ENCODE data around the gene NXF2B.
"Not testable (repeated sequence)": the region's sequence is repeated elsewhere in the genome, so short reads cannot be mapped to it uniquely, and the experiment has no call there.

The NXF2B gene, protein sequence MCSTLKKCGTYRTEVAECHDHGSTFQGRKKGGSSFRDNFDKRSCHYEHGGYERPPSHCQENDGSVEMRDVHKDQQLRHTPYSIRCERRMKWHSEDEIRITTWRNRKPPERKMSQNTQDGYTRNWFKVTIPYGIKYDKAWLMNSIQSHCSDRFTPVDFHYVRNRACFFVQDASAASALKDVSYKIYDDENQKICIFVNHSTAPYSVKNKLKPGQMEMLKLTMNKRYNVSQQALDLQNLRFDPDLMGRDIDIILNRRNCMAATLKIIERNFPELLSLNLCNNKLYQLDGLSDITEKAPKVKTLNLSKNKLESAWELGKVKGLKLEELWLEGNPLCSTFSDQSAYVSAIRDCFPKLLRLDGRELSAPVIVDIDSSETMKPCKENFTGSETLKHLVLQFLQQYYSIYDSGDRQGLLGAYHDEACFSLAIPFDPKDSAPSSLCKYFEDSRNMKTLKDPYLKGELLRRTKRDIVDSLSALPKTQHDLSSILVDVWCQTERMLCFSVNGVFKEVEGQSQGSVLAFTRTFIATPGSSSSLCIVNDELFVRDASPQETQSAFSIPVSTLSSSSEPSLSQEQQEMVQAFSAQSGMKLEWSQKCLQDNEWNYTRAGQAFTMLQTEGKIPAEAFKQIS

DNA sequence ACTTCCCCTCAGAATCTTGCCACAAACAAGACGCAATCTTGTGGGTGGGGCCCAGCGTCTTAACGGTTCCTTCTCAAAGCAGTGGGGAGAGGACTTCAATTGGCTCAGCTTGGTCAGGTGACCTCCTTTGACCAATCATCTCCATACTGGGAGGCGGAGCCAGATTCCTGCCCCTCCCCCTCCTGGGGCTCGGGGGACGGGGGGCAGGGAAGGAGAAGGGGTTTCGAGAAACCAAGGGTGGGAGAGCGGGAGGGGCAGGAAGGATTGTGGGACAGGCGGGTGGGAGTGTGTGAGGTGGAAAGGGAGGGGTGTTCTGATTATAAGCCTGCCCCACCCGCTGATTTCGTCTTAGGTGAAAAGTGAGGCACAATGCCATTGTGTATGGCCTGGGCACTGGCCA is at the start of gene NXF2B:
Gene NXF2B, minus strand, starts transcription at position 101 of the 400 bp plus-strand sequence. CDS start 59,972 bp downstream, outside the sequence.
- DNase-seq, result not testable (repeated sequence)

DNA sequence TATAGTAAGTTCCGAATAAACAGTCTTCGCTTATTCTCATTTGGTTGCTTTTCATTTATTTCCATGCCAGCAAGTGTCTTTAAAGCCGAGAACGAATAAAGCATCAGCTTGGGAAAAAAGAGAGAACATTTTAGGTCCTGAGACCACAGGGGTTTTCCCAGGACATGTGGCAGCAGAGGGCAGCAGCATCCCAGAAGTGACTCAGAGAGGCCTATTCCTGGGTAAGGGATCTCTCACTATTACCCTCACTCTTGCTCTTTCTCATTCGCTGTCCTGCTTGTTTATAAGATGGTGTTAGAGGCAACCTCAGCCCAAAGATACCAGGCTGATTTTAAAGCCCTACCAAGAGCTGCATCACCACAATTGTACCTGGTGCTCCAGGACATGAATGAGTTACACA is 39.0 kb upstream of the NXF2B start:
- not testable (repeated sequence) for DNase-seq

DNA sequence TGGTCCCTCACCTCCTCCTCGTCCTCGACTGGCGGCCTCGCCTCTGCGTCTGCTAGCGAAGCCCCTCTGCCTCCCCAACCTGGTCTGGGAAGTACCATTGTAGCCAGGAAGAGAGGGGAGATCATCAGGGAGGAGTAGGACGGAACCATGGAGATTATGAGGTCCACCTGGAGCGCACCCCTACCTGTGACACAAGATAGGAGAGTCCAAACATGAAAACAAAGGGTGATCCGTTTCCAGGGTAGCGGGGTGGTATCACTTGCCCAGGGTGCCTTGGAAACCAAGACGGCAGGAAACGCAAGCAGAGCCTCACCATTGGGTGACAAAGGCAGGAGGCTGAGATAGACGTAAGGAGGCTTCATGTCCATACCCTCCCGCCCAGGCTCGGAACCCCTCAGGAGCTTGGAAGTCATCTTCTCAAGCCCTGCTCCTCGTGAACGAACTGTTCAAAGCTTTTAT is 32.0 kb upstream of the NXF2B start, which contains the start of gene TCP11X2:
Gene TCP11X2, minus strand, starts transcription at position 51 of the 459 bp plus-strand sequence.
- DNase-seq, result not testable (repeated sequence)

DNA sequence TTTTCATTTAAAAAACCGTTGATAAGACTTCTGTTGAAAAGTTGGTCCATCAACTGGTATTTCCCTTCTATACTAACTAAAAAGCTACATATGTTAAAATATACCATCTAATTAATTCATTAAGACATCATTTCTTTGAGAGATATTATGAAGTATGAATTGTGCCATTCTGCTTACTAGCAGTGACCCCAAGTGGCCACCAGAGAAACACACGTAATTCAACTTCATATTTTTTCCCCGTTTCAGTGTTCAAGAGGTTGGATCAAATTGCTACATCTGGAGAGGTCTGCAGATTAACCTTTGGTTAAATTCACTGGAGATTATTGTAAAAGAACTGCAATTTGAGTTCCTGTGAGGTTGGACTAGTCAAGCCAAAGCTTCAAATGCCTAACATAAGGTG is 30.4 kb upstream of the NXF2B start:
- DNase-seq, result not testable (repeated sequence)

DNA sequence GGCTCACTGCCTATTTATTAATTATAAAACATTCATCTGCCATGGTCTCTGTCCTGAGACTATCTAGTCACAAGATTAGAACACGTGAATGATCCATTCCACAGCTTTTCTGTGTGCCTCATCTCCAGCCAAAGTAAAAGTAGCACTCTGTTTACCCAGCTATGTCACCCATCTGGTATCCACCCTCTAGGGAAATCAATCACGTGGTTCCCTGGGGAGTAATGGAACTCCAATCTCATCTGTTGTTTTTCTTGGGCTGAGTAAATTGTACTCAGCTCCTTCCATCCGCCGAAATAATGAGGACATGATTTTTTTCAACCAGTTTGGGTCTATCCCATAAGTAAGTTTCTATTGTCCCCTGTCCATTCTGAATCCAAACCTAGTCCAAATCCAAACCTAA is 18.8 kb upstream of the NXF2B start:
- DNase-seq, result not testable (repeated sequence)

DNA sequence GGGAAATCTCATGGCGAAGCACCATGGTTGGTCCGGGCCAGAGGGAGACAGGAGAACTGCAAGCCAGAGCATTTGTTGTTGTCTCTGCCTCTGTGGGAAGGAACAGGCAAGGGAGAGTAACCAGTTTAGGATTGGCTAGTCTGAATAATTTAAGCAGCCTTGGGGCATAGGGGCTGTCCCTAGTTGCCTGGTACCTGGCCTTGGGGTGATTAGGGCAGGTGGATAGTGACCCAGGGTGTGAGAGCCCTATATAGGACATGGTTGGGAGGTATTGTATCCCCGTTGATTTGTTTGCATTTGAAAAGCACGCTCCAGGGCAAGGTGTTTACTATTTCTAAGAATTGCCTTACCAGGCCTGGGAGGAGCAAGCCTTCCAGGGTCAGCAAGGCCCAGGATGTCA is 25.3 kb downstream of the NXF2B start:
- DNase-seq, result not testable (repeated sequence)

DNA sequence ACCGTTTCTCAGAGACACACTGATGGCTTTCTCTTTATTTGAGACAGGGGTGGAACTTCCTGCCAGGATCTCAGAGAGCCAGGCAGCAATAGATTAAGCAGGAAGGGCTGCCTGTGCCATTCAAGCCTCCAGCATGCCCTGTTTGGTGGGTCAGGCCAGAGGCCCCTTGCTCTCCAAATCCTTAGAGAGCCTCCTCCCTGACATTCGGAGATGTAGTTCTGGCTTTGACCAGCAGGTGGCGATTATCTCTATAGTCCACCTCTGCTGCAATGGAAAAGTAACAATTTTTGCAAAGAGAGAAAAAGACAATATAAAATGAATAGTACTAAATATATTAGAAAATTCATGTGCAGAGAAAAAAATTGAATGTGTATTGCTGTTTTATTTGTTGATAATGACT is 93.9 kb downstream of the NXF2B start:
- peak; percentile 41 for DNase-seq

DNA sequence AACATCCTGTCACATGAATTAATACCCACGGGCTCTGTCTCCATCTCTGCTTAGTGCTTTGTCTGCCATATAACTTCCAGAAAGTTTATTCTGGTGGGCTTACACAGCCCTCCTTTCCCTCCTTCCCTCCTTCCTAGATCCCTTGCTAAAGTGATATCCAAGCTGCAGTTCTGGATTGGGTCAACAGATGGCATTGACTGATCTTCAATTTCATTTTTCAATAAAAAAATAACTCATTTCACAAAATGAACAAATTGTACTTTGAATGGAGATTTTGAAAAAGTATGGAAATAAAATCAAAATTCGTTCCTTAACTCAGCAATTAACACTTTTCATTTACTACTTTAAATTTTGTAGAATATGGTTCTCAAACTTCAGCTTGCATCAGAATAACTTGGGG is 97.9 kb downstream of the NXF2B start:
- DNase-seq, result no peak

DNA sequence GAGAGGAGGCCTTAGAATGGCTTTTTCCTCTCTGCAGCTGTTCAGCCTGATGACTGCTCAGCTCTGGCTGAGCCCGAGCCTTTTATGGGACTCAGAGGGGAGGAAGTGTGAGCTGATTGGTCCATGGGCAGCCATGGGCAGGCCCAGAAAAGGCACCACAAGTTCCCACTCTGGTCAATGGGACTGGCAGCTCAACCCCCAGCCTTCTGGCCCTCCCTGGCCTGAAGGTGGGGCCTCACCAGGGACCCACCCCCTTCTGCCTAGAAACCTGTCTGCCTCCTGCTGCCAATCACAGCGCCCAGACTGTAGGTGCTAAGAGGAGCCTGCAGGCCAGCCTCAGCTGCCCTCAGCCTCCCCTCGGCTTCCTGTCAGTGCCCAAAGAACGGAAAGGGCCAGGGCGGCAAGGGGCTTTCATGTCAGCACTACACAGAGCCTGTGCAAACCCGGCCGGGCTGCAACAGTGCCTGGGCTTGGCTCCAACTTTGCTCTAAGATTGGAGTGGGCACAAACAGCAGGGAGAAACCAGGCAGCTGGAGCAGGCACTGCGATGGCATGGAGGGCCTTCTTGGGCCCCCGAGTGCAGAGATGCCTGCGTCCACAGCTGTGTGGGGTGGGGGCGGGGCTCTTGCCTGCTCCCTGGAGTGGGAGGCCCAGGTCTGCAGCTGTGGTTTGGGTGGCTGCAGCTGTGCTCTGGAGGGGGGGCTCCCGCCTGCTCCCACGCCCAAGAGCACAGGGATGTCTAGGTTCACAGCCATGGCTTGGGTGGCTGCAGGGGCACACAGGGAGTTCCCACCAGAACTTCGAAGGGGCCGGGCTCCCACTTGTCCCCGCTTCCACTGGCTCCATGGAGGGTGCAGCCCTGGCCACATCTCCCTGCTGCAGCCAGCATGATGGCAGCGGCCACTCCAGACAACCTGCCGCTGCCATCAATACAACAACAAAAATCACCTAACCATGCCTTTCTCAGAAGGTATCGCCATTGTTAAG is 100.2 kb downstream of the NXF2B start:
- DNase-seq, result no peak

DNA sequence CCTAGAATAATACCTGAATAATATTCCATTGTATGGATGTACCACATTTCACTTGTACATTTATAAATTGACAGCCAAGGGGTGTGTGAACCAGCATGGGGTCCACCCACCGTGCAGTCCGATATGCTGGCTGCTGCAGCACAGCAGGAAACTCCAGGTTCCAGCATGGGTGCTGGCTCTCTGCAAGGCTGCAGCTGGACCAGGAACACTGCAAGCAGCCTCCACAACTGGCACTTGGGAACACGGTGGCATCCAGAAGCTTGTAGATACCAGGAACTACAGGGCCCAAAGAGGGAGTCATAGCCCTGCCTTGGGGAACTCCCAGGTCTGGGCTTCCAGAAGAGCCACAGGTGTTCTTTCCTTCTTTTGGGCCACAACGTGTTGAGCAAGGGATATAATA is 101.6 kb downstream of the NXF2B start:
- DNase-seq, result no peak

Data from femur (tissue), 1 donor.